HUES48 (cell line): ENCODE results near the gene VSIG10.
A peak's percentile ranks its signal among the peaks of the same experiment; 100 is the strongest.
"Not testable (repeated sequence)": the region's sequence is repeated elsewhere in the genome, so short reads cannot be mapped to it uniquely, and the experiment has no call there.

Source experiments
- H3K27ac ChIP-seq: one replicate; pipeline ENCODE4 v1.7.0; 2013; ENCODE audit warnings: low read depth, low read length, inconsistent platforms
- H3K27me3 ChIP-seq: 2 replicates; pipeline ENCODE4 v1.6.1; 2013; ENCODE audit warnings: mild to moderate bottlenecking, low read length; ENCODE audit not compliant: control insufficient read depth, insufficient read depth
- H3K36me3 ChIP-seq: 2 replicates; pipeline ENCODE4 v1.6.1; 2013; ENCODE audit warnings: low read length; ENCODE audit not compliant: control insufficient read depth, insufficient read depth
- H3K4me1 ChIP-seq: 2 replicates; pipeline ENCODE4 v1.6.1; 2013; ENCODE audit warnings: mild to moderate bottlenecking, low read length; ENCODE audit not compliant: control insufficient read depth, insufficient read depth
- H3K4me3 ChIP-seq: 2 replicates; pipeline ENCODE4 v1.5.1; 2013; ENCODE audit warnings: mild to moderate bottlenecking, low read depth, low read length
- H3K9ac ChIP-seq: 2 replicates; pipeline ENCODE4 v1.6.1; 2013; ENCODE audit warnings: mild to moderate bottlenecking, low read depth, low read length, moderate library complexity
- H3K9me3 ChIP-seq: 2 replicates; pipeline ENCODE4 v1.6.1; 2013; ENCODE audit warnings: low read length; ENCODE audit not compliant: control insufficient read depth, insufficient read depth

The VSIG10 gene

GRCh38 chr12:118135788-118136558 is 32.2 kb upstream of the VSIG10 start, which contains the start of gene PEBP1:
TSS of gene PEBP1 (plus strand) at chr12:118136124. CDS start at chr12:118136210, 86 bp downstream.
- Histone ChIP-seq H3K27ac (peak within 1 kb of the TSS; percentile 64), H3K4me3 (peak within 1 kb of the TSS; percentile 87), H3K9ac (peak within 1 kb of the TSS; percentile 86)

GRCh38 chr12:118129436-118129835 is 25.6 kb upstream of the VSIG10 start:
- not testable (repeated sequence) for H3K27ac ChIP-seq, H3K27me3 ChIP-seq, H3K4me1 ChIP-seq, H3K4me3 ChIP-seq, H3K9me3 ChIP-seq, H3K36me3 ChIP-seq, H3K9ac ChIP-seq

More at GRCh38 chr12:118135788-118136558, 32.2 kb upstream of the VSIG10 start, which contains the start of gene PEBP1:
- H3K4me1 ChIP-seq = no peaks in the 10 kb centered on the region; the same call in 1 of the 2 replicates
- no peaks in the 10 kb centered on the region for H3K9me3 ChIP-seq
- H3K36me3 ChIP-seq = peaks cover 38% of the 10 kb centered on the region
- H3K27me3 ChIP-seq = no peaks in the 10 kb centered on the region

- Histone ChIP-seq H3K27me3 (no peaks in the 10 kb centered on the region), H3K9me3 (no peaks in the 10 kb centered on the region), H3K4me3 (no peak overlapping the region), H3K9ac (no peak overlapping the region), H3K36me3 (no peaks in the 10 kb centered on the region), H3K27ac (no peak overlapping the region), H3K4me1 (no peaks in the 10 kb centered on the region)
Observed at GRCh38 chr12:118127867-118128266, 24.1 kb upstream of the VSIG10 start.

- Histone ChIP-seq H3K9ac (no peak overlapping the region), H3K9me3 (no peaks in the 10 kb centered on the region), H3K4me1 (peaks cover 5% of the 10 kb centered on the region), H3K36me3 (no peaks in the 10 kb centered on the region), H3K4me3 (no peak overlapping the region), H3K27ac (no peak overlapping the region), H3K27me3 (no peaks in the 10 kb centered on the region)
Observed at GRCh38 chr12:118126119-118126757, 22.4 kb upstream of the VSIG10 start.

DNA sequence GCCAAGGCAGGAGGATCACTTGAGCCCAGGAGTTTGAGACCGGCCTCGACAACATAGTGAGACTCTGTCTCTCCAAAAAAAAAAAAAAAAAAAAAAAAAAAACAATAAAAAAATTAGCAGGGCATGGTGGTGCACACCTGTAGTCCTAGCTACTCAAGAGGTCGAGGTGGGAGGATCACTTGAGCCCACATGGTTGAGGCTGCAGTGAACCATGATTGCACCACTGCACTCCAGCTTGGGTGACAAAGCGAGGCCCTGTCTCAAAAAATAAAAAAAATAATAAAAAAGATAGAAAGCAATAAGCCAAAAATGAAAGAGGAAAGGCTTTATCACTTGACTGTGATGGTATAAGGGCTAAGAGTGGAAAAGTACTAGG is 21.9 kb upstream of the VSIG10 start:
- Histone ChIP-seq H3K9me3 (no peaks in the 10 kb centered on the region), H3K36me3 (no peaks in the 10 kb centered on the region), H3K27ac (no peak overlapping the region), H3K4me1 (peaks cover 8% of the 10 kb centered on the region), H3K27me3 (no peaks in the 10 kb centered on the region), H3K9ac (no peak overlapping the region), H3K4me3 (no peak overlapping the region)

GRCh38 chr12:118124333-118124874 is 20.6 kb upstream of the VSIG10 start:
- no peaks in the 10 kb centered on the region for H3K27me3 ChIP-seq
- H3K4me1 ChIP-seq = peaks cover 13% of the 10 kb centered on the region
- no peak overlapping the region for H3K27ac ChIP-seq
- H3K9ac ChIP-seq = no peak overlapping the region
- no peak overlapping the region for H3K4me3 ChIP-seq
- no peaks in the 10 kb centered on the region for H3K9me3 ChIP-seq
- H3K36me3 ChIP-seq = no peaks in the 10 kb centered on the region

DNA sequence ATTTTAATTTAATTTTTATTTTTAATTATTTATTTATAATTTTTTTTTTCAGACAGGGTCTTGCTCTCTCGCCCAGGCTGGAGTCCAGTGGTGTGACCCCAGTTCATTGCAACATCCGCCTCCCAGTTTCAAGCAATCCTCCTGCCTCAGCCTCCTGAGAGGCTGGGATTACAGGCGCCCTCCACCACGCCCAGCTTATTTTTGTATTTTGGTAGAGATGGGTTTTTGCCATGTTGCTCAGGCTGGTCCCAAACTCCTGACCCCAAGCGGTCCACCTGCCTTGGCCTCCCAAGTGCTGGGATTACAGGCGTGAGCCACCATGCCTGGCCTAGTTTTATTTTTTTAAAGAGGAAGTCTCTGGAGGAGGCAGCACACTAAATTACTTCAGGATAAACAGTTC is 18.5 kb upstream of the VSIG10 start:
- Histone ChIP-seq H3K27me3 (no peaks in the 10 kb centered on the region), H3K36me3 (no peaks in the 10 kb centered on the region), H3K9ac (no peak overlapping the region), H3K4me3 (no peak overlapping the region), H3K9me3 (no peaks in the 10 kb centered on the region), H3K27ac (peak overlapping the region; percentile 27), H3K4me1 (peaks cover 17% of the 10 kb centered on the region)

GRCh38 chr12:118120579-118121363 is 17.0 kb upstream of the VSIG10 start:
- Histone ChIP-seq H3K27ac (peak overlapping the region; percentile 98), H3K9me3 (no peaks in the 10 kb centered on the region), H3K36me3 (no peaks in the 10 kb centered on the region), H3K4me1 (peaks cover 21% of the 10 kb centered on the region), H3K4me3 (peak overlapping the region; percentile 44), H3K9ac (peak overlapping the region; percentile 81), H3K27me3 (no peaks in the 10 kb centered on the region)

- H3K27me3 ChIP-seq = no peaks in the 10 kb centered on the region
- no peaks in the 10 kb centered on the region for H3K36me3 ChIP-seq
- H3K27ac ChIP-seq = peak overlapping the region; percentile 98
- no peaks in the 10 kb centered on the region for H3K9me3 ChIP-seq
- H3K4me1 ChIP-seq = peaks cover 21% of the 10 kb centered on the region
- peak overlapping the region; percentile 72 for H3K9ac ChIP-seq
- peak overlapping the region; percentile 44 for H3K4me3 ChIP-seq
Observed at GRCh38 chr12:118119449-118119879, 15.7 kb upstream of the VSIG10 start.

GRCh38 chr12:118109088-118109487 is 5.3 kb upstream of the VSIG10 start:
- Histone ChIP-seq H3K27ac (no peak overlapping the region), H3K4me3 (no peak overlapping the region), H3K4me1 (no peaks in the 10 kb centered on the region), H3K9ac (no peak overlapping the region), H3K27me3 (no peaks in the 10 kb centered on the region), H3K36me3 (no peaks in the 10 kb centered on the region), H3K9me3 (no peaks in the 10 kb centered on the region)
